Ovary (tissue), 3 donors: ENCODE data around the gene SFTPA2.
"Not testable (repeated sequence)": the region's sequence is repeated elsewhere in the genome, so short reads cannot be mapped to it uniquely, and the experiment has no call there.

Experiments
- CTCF ChIP-seq, 3 donors: fragments of 450-650 bp in 2 of 3; fragments of 200-600 bp in 1 of 3; IDR thresholded peaks; one replicate each; pipeline versions ENCODE4 v1.5.1 to v1.8.0; 2016 to 2022; ENCODE audit warnings: antibody characterized with exemption in 3 of 3, mild to moderate bottlenecking in 1 of 3
- EP300 ChIP-seq: sonication (generic); formaldehyde crosslinking; IDR thresholded peaks from one replicate; pipeline ENCODE4 v1.6.1; 2017; ENCODE audit warnings: antibody characterized with exemption
- POLR2A ChIP-seq: fragments of 450-650 bp; IDR thresholded peaks from one replicate; pipeline ENCODE4 v1.6.1; 2017; ENCODE audit warnings: antibody characterized with exemption, mild to moderate bottlenecking, moderate library complexity
- donor health status: DM: no; HTN: no; CAD: no.

- not testable (repeated sequence) for TF ChIP-seq POLR2A; CTCF (IDR thresholded peaks at IDR 0.05); EP300
These were observed 35.0 kb downstream of the SFTPA2 start for GRCh38 chr10:79525049-79525710.
